GM21381 (cell line): ENCODE results near the gene N4BP2L2.

ENCODE experiments used
- ATAC-seq: cut with Tn5 transposase; IDR thresholded peaks from one replicate; pipeline ENCODE4 v1.9.1; 2021; ENCODE audit warnings: mild to moderate bottlenecking, moderate library complexity; ENCODE audit not compliant: unreplicated experiment

The N4BP2L2 gene

DNA sequence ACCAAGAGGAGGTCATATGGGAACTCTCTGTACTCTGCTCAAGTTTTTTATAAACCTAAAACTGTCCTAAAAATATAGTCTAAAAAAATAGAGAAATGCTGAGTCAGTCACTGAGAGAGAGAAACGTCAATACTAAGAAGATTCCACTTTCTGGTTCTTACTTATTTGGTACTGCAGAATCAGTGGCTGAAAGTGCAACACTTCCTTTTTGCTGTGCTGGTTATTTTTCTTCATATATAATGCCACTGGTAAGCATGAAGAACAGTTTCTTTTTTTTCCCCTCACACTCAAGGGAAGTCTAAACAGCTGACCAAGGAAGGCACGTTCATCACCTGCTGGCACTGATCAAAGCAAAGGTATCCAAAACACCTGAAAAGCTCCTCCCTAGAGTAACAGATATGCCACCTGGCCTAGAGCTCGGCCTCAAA lies 66.4 kb downstream of the N4BP2L2 start:
- peak; percentile 65 for ATAC-seq

- ATAC-seq, result no peak
Measured at GRCh38 chr13:32471187-32471922, 67.2 kb downstream of the N4BP2L2 start.

DNA sequence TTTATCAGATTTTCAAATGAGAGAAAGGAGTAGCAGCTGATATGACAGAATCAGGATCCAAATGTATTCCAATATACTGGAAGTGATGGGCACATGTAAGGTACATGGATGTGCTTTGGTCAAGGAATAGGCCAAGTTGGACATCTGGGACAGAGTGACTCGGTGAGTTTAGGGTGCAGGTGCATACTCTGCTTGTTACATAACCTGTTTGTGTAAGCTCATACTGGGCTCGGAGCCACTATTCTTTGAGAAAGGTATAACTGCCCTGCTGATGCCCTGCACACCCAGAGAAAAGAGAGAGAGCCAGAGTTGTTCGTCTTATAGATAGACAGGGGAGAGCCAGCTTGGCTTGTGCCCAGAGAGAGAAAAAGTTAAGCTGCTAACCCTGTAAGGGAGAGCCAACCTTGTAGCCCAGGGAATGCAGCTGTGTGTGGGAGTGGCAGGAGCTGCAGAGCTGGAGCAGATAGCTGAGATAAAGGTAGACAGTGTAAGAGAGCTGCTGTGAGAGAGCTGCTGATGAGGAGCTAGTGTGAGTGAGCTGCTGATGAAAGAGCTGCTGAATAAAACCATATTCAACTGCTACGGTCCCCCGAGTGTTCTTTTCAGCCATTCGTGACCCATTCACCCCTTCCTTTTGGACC lies 70.0 kb downstream of the N4BP2L2 start:
- ATAC-seq, result no peak

DNA sequence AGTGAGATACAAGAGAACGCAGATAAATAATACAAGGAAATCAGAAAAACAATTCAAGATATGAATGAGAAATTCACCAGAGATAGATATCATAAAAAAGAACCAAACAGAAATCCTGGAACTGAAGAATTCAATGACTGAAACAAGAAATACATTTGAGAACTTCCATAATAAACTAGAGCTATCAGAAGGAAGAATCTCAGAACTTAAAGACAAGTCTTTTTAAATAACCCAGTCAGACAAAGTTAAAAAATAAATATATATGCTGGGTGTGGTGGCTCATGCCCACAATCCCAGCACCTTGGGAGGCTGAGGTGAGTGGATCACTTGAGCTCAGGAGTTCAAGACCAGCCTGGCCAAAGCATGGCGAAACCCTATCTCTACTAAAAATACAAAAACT lies 82.0 kb downstream of the N4BP2L2 start:
- ATAC-seq, result no peak

DNA sequence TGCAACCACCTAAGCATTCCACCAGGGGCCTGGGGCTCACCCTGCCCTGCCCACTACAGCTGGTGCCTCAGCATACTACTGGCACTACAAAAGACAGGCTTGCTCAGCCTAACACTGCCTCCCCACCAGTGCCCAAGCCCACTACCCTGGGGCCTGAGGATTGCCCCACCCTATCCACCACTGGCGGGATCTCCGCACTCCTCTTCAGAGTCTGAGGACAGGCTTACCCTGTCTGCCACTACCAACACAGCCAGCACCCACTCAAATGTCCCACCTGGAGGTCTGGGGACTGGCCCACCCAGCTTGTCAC lies 83.0 kb downstream of the N4BP2L2 start:
- ATAC-seq, result no peak

GRCh38 chr13:32454886-32455593 lies 83.6 kb downstream of the N4BP2L2 start:
- ATAC-seq, result no peak

GRCh38 chr13:32453981-32454380 lies 84.6 kb downstream of the N4BP2L2 start:
- no peak for ATAC-seq

GRCh38 chr13:32448972-32449371 lies 89.6 kb downstream of the N4BP2L2 start:
- ATAC-seq, result no peak

GRCh38 chr13:32447894-32448623 lies 90.5 kb downstream of the N4BP2L2 start:
- ATAC-seq, result no peak

DNA sequence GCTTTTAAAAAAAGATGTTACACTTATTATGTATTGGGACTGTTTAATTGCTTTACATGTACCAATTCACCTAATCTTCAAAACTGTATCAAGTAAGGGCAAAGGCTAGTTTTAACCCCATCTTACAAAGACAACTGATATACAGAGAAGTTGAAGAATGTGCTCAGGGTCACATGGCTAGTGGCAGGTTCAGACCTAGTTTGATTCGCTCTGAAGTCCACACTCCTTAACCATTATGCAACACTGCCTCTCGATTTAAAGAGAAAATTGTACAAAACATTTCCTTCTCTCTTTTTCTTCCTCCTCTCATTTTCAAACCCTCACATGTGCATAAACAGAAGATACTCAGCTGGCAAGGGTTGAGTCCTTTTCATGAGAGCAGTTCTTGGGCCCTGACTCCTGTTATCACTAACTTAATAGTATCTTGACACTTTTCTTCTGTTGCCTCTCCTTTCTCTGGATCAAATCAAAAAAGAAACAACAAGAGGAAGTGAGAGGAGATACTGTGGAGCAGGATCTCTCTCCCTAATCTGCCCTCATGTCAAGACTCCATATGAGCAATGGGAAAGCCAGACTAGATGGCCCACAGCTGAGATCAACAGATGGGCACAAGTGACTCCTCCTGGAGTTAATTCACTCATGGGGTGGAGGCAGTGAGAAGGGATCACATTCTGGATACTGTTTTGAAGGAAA lies 91.7 kb downstream of the N4BP2L2 start:
- ATAC-seq, result no peak

- ATAC-seq, result no peak
Measured at GRCh38 chr13:32446220-32446619, 92.4 kb downstream of the N4BP2L2 start.

- ATAC-seq, result no peak
Measured at GRCh38 chr13:32445461-32445860, 93.1 kb downstream of the N4BP2L2 start.

GRCh38 chr13:32443111-32443510 lies 95.5 kb downstream of the N4BP2L2 start:
- peak; percentile 55 for ATAC-seq

DNA sequence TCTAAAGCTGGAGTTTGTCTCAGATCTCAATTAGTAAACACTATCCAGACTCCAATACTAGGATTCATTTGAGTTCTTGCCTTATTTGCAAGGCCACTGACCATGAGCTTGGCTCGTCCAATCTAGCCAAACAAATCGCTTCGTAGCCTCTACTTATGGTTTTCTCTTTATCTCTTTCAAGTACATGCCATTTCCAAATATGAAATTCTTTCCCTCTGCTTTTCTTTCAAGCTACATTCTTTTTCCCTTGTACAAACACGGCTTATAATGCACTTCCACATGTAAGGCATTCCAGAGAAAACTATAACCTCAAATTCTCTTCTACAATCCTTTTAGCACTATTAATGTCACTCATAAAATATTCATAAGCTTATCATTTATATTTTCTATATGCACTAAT lies 99.7 kb downstream of the N4BP2L2 start:
- no peak for ATAC-seq

- ATAC-seq, result no peak
Measured at GRCh38 chr13:32432856-32433255, 105.7 kb downstream of the N4BP2L2 start.

- no peak for ATAC-seq
Measured at GRCh38 chr13:32431361-32431760, 107.2 kb downstream of the N4BP2L2 start.

GRCh38 chr13:32430018-32430747 lies 108.4 kb downstream of the N4BP2L2 start:
- ATAC-seq, result no peak

- ATAC-seq, result no peak
Measured at GRCh38 chr13:32429433-32429909, 109.1 kb downstream of the N4BP2L2 start.

DNA sequence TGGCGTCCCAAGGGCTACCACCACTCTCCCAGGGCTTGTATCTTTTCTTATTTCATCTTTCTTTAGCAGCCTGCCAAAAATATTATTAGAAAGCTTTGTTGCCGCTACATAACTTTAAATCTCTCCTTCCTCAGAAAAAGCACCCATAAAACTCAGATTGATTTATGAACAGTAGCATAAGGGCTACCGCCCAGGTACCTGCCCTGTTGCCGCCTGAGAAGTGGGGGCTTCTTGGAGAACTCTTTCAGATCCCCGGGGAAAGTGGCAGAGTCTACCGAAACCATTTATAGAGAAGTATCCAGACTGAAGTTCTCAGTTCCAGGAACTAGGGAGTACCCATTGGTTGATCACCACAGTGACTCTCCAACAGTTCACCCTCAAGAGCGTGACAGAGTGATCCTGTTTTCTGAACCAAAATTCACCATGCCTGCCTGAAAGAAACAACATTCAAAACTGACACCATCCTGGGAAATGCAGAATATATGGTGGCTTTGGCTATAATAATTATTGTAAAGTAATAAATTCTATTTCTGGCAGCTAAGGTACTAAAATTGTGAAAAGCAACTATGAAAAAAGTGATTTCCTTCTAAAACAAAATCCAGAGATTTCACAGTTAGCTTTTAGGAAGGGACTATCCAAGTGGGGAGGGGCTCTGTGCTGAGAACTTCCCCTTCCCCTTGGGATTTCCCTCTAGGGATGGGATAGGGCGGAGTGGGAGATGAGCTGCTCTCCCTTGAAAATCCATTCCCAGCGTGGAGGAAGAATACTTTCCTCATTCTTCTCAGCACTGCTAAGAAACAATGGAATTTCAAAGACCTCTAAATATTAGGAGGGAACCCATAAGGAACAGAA lies 109.8 kb downstream of the N4BP2L2 start:
- ATAC-seq, result no peak
